ENCODE results near the gene SLX9.

Gene SLX9

DNA sequence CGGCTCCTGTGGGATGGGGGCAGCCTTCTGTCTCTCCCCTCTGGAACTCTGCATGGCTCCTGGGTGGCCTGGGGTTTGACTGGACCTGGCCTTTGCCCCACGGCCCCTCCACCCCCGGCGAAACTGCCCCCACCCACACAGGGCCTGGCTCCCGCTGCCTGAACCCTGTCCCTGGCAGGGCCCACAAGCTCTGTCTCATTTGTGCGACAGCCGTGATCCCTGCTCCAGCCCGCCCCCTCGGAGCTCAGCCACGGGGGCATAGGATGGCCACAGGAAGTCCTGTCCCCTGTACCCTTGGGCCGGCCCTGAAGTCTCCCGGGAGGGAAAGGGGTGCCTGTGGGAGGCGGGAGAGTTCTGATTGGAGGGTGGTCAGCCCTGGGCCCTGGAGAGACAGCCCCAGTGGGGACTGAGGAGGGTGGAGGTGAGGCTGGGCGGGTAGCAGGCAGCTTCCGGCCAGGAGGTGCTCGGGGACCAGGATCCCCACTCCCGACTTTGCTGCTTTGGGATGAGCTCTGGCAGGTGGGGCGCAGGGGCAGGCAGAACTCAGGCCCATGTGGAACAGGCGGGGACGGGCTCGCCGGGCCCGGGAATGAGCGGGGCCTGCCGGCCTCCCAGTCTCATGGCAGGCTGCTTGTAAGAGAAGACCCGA lies 45.1 kb downstream of the SLX9 start:
- DNase-seq (ENCODE audit: low read depth): no peak
- H3K4me3 ChIP-seq (ENCODE audit: low read length): no peak overlapping the region
- TF ChIP-seq, protein P1, sequence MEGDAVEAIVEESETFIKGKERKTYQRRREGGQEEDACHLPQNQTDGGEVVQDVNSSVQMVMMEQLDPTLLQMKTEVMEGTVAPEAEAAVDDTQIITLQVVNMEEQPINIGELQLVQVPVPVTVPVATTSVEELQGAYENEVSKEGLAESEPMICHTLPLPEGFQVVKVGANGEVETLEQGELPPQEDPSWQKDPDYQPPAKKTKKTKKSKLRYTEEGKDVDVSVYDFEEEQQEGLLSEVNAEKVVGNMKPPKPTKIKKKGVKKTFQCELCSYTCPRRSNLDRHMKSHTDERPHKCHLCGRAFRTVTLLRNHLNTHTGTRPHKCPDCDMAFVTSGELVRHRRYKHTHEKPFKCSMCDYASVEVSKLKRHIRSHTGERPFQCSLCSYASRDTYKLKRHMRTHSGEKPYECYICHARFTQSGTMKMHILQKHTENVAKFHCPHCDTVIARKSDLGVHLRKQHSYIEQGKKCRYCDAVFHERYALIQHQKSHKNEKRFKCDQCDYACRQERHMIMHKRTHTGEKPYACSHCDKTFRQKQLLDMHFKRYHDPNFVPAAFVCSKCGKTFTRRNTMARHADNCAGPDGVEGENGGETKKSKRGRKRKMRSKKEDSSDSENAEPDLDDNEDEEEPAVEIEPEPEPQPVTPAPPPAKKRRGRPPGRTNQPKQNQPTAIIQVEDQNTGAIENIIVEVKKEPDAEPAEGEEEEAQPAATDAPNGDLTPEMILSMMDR (conservative IDR thresholded peaks at IDR 0.05; ENCODE audit: low read length): no peak

DNA sequence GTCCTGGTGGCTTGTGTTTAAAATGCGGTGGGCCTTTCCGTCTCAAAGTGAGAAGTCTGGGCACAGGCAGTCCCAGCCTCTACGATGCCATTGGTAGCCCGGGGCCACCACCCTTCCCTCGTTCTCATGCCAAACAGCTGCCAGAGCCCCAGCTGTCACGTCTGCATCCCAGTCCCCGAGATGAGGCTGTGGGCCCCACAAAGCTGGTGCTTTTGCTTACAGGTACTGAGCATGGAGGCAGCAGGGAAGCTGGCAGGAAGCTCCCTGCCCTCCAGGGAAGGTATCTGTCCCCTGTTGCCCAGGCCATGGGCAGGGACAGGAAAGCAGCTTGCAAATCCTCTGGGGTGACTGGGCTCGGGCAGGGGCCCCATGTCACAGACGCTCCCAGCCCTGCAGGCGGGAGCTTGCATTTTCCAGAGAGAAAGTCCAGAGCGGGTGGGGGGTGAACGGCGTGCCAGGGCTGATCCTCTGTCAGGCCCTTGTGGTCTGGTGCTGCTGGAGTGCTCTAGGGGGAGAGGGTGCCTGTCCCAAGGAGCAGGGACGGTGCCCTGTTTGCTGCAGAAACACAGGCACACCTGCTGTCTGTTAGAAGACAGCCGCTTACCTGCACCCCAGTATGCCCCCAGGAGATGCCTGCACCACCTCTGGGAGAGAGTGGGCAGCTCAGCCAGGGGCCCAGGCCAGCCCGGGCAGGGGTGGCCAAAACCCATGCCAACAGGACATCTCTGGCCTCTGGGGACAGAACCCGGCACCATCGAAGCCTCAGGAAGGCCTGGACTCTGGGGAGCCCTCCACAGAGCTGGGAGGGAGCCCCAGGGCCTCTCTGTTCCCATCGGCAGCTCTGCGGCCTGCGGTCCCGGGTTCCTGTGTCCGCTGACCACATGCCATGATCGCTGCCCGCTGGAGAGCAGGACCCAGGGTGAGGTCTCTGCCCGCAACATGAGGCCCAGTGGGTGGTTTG lies 45.9 kb downstream of the SLX9 start:
- H3K4me3 ChIP-seq (ENCODE audit: low read length): no peak overlapping the region
- DNase-seq (ENCODE audit: low read depth): no peak
- TF ChIP-seq, protein P1 (conservative IDR thresholded peaks at IDR 0.05; ENCODE audit: low read length): no peak

DNA sequence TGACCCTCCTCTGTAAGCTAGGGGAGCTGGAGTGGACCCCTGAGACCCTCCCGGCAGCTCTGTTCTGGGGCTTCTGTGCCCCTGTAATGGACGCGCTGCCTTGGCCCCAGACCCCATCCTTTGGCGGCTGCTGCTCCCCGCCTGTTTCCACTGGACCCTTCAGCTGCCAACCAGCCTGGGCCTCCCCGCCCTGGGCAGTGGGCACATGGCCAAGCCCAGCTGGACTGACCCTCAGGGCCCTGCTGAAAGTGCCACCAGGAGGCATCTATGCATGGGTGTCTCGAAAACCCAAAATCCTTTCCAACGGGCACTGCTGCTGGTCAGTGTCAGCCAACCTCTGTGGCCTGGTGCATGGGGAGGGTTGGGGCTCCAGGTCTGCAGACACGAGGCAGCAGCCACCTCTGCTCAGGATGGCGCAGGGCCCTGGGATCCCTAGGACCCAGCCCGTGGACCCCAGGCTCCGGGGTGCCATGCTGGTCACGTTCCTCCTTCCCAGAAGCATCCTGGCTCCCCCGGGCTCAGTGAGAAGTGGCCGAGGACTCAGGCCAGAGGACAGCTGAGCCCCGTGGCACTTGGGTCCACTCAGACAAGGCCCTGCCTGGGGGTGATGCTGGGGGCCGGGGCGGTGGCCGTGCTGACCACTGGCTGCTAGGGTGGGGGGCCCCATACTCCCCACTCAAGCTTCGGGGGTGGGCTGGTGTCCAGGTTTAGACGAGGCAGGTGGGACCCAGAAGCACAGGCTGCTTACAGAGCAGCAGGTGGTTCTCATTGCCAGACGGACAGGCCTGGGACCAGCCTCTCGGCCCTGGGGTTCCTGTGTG lies 46.9 kb downstream of the SLX9 start:
- TF ChIP-seq, protein P1 (conservative IDR thresholded peaks at IDR 0.05; ENCODE audit: low read length): no peak
- no peak overlapping the region for H3K4me3 ChIP-seq (ENCODE audit: low read length)
- no peak for DNase-seq (ENCODE audit: low read depth)

DNA sequence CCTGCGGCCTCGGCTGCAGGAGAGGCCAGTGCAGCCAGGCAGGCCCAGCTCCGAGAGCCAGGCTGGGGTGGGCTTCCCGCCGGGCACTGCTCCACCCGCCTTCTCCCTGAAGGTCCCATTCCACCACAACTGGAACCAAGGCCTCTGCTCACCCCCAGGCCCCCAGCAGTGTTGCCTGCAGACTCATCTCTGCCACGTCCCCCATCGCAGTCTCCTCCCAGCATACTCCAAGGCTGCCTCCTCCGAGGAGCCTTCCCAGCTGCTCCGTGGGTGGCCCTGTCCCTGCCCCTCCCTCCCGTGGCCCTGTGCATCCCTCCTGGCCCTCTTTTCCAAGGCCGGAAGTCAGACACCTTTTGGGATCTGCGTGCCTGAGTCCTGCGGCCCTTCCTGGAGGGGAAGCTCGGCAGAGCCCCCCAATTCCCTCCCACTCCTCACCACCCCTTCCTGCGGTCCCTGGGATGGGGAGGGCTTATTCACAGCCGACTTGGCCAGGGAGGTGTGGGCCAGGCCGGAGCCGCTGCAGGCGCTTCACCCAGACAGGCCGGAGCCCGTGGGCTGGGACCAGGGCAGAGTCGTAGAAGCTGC lies 47.6 kb downstream of the SLX9 start:
- DNase-seq (ENCODE audit: low read depth): no peak
- TF ChIP-seq, protein P1 (conservative IDR thresholded peaks at IDR 0.05; ENCODE audit: low read length): no peak
- H3K4me3 ChIP-seq (ENCODE audit: low read length): no peak overlapping the region

DNA sequence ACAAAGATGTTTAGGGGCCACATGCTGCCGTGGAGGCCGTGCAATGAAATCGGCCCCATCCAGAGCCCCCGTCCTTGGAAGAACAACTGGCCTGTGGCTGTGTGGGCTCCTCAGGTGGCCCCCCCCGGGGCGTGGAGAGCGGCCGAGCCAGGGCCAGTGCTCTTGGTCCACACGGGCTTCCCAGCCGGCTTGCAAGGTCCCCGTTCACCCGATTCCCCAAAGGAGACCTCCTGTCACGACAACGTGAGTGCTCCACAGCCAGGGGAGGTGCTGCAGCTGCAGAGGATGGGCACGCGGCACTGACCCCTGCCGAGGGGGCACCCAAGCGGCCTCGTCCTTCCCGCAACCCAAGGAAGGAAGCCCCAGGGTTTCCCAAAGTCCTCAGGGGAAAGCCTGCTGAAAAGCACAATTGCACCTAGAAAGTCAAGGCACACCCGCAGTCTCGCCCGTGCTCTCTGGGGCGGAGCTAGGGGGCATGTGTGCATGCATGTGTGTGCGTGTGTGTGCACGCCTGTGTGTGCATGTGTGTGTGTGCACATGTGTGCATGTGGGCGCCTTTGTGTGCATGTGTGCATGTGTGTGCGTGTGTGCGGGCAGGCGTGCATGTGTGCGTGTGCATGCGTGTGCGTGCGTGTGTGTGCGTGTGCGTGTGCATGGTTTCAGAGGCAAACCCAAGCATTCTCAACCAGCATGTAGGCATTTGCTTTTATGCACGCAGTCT lies 48.2 kb downstream of the SLX9 start:
- H3K4me3 ChIP-seq (ENCODE audit: low read length): no peak overlapping the region
- TF ChIP-seq, protein P1 (conservative IDR thresholded peaks at IDR 0.05; ENCODE audit: low read length): no peak
- DNase-seq (ENCODE audit: low read depth): no peak
